CD4-positive, alpha-beta T cell treated with Interleukin-4 for 4 hours (primary cell): ENCODE results near the gene HS3ST4.

ENCODE experiments used
- DNase-seq: peaks from one replicate; pipeline ENCODE4 v3.0.0-alpha.2; 2020

HS3ST4 gene

GRCh38 chr16:25897702-25898101, 205.9 kb downstream of the HS3ST4 start:
- DNase-seq, result no peak

GRCh38 chr16:25905810-25906209, 214.1 kb downstream of the HS3ST4 start:
- no peak for DNase-seq

- DNase-seq, result no peak
These were observed 219.2 kb downstream of the HS3ST4 start for GRCh38 chr16:25910971-25911370.

- DNase-seq, result no peak
These were observed 220.6 kb downstream of the HS3ST4 start for GRCh38 chr16:25912321-25912720.

GRCh38 chr16:25914357-25914962, 222.7 kb downstream of the HS3ST4 start:
- DNase-seq, result no peak

- no peak for DNase-seq
These were observed 224.3 kb downstream of the HS3ST4 start for GRCh38 chr16:25916037-25916436.

- no peak for DNase-seq
These were observed 230.7 kb downstream of the HS3ST4 start for GRCh38 chr16:25922438-25922837.

- DNase-seq, result no peak
These were observed 233.7 kb downstream of the HS3ST4 start for GRCh38 chr16:25925421-25925820.

- no peak for DNase-seq
These were observed 239.8 kb downstream of the HS3ST4 start for GRCh38 chr16:25931473-25932035.

- DNase-seq, result no peak
These were observed 250.2 kb downstream of the HS3ST4 start for GRCh38 chr16:25941800-25942499.

GRCh38 chr16:25950586-25951281, 259.0 kb downstream of the HS3ST4 start:
- no peak for DNase-seq

GRCh38 chr16:25951999-25952398, 260.2 kb downstream of the HS3ST4 start:
- no peak for DNase-seq

GRCh38 chr16:25952983-25953382, 261.2 kb downstream of the HS3ST4 start:
- no peak for DNase-seq

GRCh38 chr16:25957707-25958106, 265.9 kb downstream of the HS3ST4 start:
- DNase-seq, result no peak

GRCh38 chr16:25959221-25959620, 267.5 kb downstream of the HS3ST4 start:
- no peak for DNase-seq

- DNase-seq, result no peak
These were observed 274.7 kb downstream of the HS3ST4 start for GRCh38 chr16:25966172-25967097.

GRCh38 chr16:25977121-25977520, 285.4 kb downstream of the HS3ST4 start:
- no peak for DNase-seq

- no peak for DNase-seq
These were observed 286.5 kb downstream of the HS3ST4 start for GRCh38 chr16:25978218-25978617.

GRCh38 chr16:25988084-25988483, 296.3 kb downstream of the HS3ST4 start:
- no peak for DNase-seq

GRCh38 chr16:25988882-25989281, 297.1 kb downstream of the HS3ST4 start:
- DNase-seq, result no peak

GRCh38 chr16:25996052-25996451, 304.3 kb downstream of the HS3ST4 start:
- no peak for DNase-seq

GRCh38 chr16:26005336-26005735, 313.6 kb downstream of the HS3ST4 start:
- DNase-seq, result no peak

- DNase-seq, result no peak
These were observed 320.6 kb downstream of the HS3ST4 start for GRCh38 chr16:26012376-26012775.
